ENCODE measurements around the gene POLR1G. TPM values are rescaled to one million over a fixed set of nuclear protein-coding genes. Genes with fewer than 3 reads are reported as not detected.
A peak's percentile ranks its signal among the peaks of the same experiment; 100 is the strongest.

The POLR1G gene
- total and polyA plus RNA-seq, 9 of the 15 experiments (the other 6 are each of a cell fraction or from before 2014, with no cell fraction given): 3.0 to 50.1 (median 27.4) TPM

DNA sequence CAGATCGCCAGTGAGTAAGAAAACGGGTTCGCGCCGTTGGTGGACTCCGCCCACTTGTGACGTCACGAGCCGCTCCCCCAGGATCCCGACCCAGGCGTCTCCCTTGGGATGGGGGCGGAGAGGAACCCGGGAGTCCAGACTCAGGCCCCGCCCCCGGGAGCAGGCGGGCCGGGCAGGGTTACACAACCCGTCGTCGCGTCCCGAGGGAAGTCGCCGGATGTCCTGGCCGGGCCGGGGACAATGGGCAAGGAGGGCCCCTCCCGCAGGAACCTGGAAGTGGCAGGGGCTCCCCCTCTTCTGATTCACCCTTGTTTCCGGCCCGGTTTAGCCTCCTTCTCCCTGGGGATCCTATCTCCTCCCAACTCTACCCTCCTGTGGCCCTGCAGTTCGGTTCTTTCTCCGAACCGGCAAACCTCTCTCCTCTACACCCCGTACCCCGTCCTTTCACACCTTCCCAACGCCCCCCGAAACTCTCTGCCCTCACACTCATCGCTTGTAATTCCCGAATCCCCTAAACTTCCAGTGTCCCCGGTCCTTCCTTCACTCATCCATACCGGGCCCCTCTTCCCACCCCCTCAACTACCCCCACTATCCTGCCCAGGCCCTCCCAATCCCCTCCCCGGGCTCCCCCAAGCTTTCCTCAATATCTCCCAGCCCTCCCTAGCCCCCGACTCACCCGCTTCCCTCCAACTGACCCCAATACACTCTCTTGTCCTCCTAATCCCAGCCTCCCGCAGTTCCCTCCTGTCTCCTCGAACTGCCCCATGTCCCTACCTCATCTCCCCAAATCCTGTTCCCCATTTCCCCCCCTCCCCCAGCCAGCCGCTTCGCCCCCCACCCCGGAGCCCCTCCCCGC lies 37.2 kb downstream of the POLR1G start (continued):
- TF ChIP-seq, protein P1, sequence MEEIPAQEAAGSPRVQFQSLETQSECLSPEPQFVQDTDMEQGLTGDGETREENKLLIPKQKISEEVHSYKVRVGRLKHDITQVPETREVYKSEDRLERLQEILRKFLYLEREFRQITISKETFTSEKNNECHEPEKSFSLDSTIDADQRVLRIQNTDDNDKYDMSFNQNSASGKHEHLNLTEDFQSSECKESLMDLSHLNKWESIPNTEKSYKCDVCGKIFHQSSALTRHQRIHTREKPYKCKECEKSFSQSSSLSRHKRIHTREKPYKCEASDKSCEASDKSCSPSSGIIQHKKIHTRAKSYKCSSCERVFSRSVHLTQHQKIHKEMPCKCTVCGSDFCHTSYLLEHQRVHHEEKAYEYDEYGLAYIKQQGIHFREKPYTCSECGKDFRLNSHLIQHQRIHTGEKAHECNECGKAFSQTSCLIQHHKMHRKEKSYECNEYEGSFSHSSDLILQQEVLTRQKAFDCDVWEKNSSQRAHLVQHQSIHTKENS (CRISPR knock-in tag; IDR thresholded peaks at IDR 0.05): no peak
- TF ChIP-seq ZNF133 (CRISPR knock-in tag; IDR thresholded peaks at IDR 0.05): no peak
- no peak for TF ChIP-seq ZNF644 (tag; IDR thresholded peaks at IDR 0.05; ENCODE audit: low read depth)
- TF ChIP-seq NFRKB (IDR thresholded peaks at IDR 0.05; ENCODE audit: low read depth): peak; percentile 57
- no peak for TF ChIP-seq ZNF551 (CRISPR knock-in tag; IDR thresholded peaks at IDR 0.05)
- no peak; the same call in 1 of the 2 replicates for TF ChIP-seq ZNF12 (CRISPR knock-in tag; IDR thresholded peaks at IDR 0.05)
- no peak for TF ChIP-seq PHB (CRISPR knock-in tag; IDR thresholded peaks at IDR 0.05)
- TF ChIP-seq, protein P2, sequence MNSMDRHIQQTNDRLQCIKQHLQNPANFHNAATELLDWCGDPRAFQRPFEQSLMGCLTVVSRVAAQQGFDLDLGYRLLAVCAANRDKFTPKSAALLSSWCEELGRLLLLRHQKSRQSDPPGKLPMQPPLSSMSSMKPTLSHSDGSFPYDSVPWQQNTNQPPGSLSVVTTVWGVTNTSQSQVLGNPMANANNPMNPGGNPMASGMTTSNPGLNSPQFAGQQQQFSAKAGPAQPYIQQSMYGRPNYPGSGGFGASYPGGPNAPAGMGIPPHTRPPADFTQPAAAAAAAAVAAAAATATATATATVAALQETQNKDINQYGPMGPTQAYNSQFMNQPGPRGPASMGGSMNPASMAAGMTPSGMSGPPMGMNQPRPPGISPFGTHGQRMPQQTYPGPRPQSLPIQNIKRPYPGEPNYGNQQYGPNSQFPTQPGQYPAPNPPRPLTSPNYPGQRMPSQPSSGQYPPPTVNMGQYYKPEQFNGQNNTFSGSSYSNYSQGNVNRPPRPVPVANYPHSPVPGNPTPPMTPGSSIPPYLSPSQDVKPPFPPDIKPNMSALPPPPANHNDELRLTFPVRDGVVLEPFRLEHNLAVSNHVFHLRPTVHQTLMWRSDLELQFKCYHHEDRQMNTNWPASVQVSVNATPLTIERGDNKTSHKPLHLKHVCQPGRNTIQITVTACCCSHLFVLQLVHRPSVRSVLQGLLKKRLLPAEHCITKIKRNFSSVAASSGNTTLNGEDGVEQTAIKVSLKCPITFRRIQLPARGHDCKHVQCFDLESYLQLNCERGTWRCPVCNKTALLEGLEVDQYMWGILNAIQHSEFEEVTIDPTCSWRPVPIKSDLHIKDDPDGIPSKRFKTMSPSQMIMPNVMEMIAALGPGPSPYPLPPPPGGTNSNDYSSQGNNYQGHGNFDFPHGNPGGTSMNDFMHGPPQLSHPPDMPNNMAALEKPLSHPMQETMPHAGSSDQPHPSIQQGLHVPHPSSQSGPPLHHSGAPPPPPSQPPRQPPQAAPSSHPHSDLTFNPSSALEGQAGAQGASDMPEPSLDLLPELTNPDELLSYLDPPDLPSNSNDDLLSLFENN (IDR thresholded peaks at IDR 0.05; ENCODE audit: low read depth in 2 of 2, low read length in 2 of 2): no peak
- TF ChIP-seq, protein P3, sequence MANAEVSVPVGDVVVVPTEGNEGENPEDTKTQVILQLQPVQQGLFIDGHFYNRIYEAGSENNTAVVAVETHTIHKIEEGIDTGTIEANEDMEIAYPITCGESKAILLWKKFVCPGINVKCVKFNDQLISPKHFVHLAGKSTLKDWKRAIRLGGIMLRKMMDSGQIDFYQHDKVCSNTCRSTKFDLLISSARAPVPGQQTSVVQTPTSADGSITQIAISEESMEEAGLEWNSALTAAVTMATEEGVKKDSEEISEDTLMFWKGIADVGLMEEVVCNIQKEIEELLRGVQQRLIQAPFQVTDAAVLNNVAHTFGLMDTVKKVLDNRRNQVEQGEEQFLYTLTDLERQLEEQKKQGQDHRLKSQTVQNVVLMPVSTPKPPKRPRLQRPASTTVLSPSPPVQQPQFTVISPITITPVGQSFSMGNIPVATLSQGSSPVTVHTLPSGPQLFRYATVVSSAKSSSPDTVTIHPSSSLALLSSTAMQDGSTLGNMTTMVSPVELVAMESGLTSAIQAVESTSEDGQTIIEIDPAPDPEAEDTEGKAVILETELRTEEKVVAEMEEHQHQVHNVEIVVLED (CRISPR knock-in tag; IDR thresholded peaks at IDR 0.05): no peak
- TF ChIP-seq PHTF2 (CRISPR knock-in tag; IDR thresholded peaks at IDR 0.05): no peak
- TF ChIP-seq ZBTB17 (CRISPR knock-in tag; IDR thresholded peaks at IDR 0.05): peak; percentile 41; the same call in 1 of the 2 replicates
- TF ChIP-seq PCBP1 (IDR thresholded peaks at IDR 0.05; ENCODE audit: low read depth, low read length, poor library complexity, severe bottlenecking): no peak
- TF ChIP-seq, protein P4, sequence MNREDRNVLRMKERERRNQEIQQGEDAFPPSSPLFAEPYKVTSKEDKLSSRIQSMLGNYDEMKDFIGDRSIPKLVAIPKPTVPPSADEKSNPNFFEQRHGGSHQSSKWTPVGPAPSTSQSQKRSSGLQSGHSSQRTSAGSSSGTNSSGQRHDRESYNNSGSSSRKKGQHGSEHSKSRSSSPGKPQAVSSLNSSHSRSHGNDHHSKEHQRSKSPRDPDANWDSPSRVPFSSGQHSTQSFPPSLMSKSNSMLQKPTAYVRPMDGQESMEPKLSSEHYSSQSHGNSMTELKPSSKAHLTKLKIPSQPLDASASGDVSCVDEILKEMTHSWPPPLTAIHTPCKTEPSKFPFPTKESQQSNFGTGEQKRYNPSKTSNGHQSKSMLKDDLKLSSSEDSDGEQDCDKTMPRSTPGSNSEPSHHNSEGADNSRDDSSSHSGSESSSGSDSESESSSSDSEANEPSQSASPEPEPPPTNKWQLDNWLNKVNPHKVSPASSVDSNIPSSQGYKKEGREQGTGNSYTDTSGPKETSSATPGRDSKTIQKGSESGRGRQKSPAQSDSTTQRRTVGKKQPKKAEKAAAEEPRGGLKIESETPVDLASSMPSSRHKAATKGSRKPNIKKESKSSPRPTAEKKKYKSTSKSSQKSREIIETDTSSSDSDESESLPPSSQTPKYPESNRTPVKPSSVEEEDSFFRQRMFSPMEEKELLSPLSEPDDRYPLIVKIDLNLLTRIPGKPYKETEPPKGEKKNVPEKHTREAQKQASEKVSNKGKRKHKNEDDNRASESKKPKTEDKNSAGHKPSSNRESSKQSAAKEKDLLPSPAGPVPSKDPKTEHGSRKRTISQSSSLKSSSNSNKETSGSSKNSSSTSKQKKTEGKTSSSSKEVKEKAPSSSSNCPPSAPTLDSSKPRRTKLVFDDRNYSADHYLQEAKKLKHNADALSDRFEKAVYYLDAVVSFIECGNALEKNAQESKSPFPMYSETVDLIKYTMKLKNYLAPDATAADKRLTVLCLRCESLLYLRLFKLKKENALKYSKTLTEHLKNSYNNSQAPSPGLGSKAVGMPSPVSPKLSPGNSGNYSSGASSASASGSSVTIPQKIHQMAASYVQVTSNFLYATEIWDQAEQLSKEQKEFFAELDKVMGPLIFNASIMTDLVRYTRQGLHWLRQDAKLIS (CRISPR knock-in tag; IDR thresholded peaks at IDR 0.05): peak; percentile 83; the same call in 1 of the 2 replicates
- TF ChIP-seq, protein P5, sequence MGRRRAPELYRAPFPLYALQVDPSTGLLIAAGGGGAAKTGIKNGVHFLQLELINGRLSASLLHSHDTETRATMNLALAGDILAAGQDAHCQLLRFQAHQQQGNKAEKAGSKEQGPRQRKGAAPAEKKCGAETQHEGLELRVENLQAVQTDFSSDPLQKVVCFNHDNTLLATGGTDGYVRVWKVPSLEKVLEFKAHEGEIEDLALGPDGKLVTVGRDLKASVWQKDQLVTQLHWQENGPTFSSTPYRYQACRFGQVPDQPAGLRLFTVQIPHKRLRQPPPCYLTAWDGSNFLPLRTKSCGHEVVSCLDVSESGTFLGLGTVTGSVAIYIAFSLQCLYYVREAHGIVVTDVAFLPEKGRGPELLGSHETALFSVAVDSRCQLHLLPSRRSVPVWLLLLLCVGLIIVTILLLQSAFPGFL (CRISPR knock-in tag; IDR thresholded peaks at IDR 0.05): no peak
- TF ChIP-seq MYC (IDR thresholded peaks at IDR 0.05; ENCODE audit: low read depth, low read length): no peak
- no peak for TF ChIP-seq MYC (CRISPR knock-in tag; IDR thresholded peaks at IDR 0.05; ENCODE audit: borderline replicate concordance, low read depth)

All from K562 (cell line).